Keratinocyte (primary cell): ENCODE measurements around the gene ACP2. TPM values are rescaled to one million over a fixed set of nuclear protein-coding genes. Genes with fewer than 3 reads are reported as not detected.

ENCODE experiments used
- DNase-seq: peaks from one replicate; pipeline ENCODE4 v3.0.0-alpha.2; 2011; ENCODE audit warnings: low read depth, missing footprints, low spot score
- FAIRE-seq: peaks from 2 replicates; lab custom pipeline; 2011; peaks lifted over from hg19 to GRCh38; lab: Jason Lieb, UNC
- H2AFZ ChIP-seq: 2 replicates; pipeline ENCODE4 v1.6.0; 2012; ENCODE audit warnings: low read length, control low read depth, inconsistent platforms; ENCODE audit not compliant: control insufficient read depth
- H3K27ac ChIP-seq: 2 replicates; pipeline ENCODE4 v1.5.1; 2011; ENCODE audit warnings: low read length; ENCODE audit not compliant: control insufficient read depth, insufficient read depth
- H3K27me3 ChIP-seq: 3 replicates; pipeline ENCODE4 v1.6.0; 2011; ENCODE audit warnings: low read length; ENCODE audit not compliant: control insufficient read depth, insufficient read depth; ENCODE audit errors: extremely low read depth
- H3K36me3 ChIP-seq, 2 experiments: 2 replicates in 1 of 2; 3 replicates in 1 of 2; pipeline ENCODE4 v1.5.1; 2011; ENCODE audit warnings: low read length in 2 of 2, mild to moderate bottlenecking in 1 of 2; ENCODE audit not compliant: control insufficient read depth in 2 of 2, insufficient read depth in 2 of 2; ENCODE audit errors: extremely low read depth in 1 of 2
- H3K4me1 ChIP-seq: 3 replicates; pipeline ENCODE4 v1.5.1; 2011; ENCODE audit warnings: low read length; ENCODE audit not compliant: control insufficient read depth, insufficient read depth; ENCODE audit errors: extremely low read depth
- H3K4me2 ChIP-seq: 3 replicates; pipeline ENCODE4 v1.6.0; 2011; ENCODE audit warnings: low read depth, low read length; ENCODE audit not compliant: control insufficient read depth, insufficient read depth; ENCODE audit errors: extremely low read depth
- H3K4me3 ChIP-seq, 3 experiments: fragments of 200-600 bp in 1 of 3; sonication (generic) in 1 of 3; 2 replicates in 2 of 3; 3 replicates in 1 of 3; pipeline ENCODE4 v1.5.1; 2011 to 2016; ENCODE audit warnings: low read length in 3 of 3, mild to moderate bottlenecking in 3 of 3, control low read depth in 2 of 3, inconsistent platforms in 1 of 3, low read depth in 1 of 3, mixed read lengths in 1 of 3, mixed run types in 1 of 3, moderate library complexity in 1 of 3; ENCODE audit not compliant: control insufficient read depth in 2 of 3, insufficient read depth in 2 of 3; ENCODE audit errors: extremely low read depth in 1 of 3
- H3K79me2 ChIP-seq: 2 replicates; pipeline ENCODE4 v1.6.0; 2012; ENCODE audit warnings: low read length; ENCODE audit not compliant: control insufficient read depth, insufficient read depth
- H3K9ac ChIP-seq: 3 replicates; pipeline ENCODE4 v1.6.0; 2011; ENCODE audit warnings: low read length; ENCODE audit not compliant: control insufficient read depth, insufficient read depth; ENCODE audit errors: extremely low read depth
- H3K9me1 ChIP-seq: 3 replicates; pipeline ENCODE4 v1.6.0; 2011; ENCODE audit warnings: low read length; ENCODE audit not compliant: control insufficient read depth, insufficient read depth; ENCODE audit errors: extremely low read depth
- H3K9me3 ChIP-seq: 2 replicates; pipeline ENCODE4 v1.5.1; 2012; ENCODE audit warnings: low read depth, low read length; ENCODE audit not compliant: control insufficient read depth
- H4K20me1 ChIP-seq: 3 replicates; pipeline ENCODE4 v1.6.0; 2011; ENCODE audit warnings: low read length; ENCODE audit not compliant: control insufficient read depth, insufficient read depth; ENCODE audit errors: extremely low read depth
- EZH2 ChIP-seq: IDR thresholded peaks from one replicate; pipeline ENCODE4 v1.6.1; 2012; ENCODE audit warnings: inconsistent platforms, mild to moderate bottlenecking, low read length, moderate library complexity
- dilution Hi-C: fragments of 300-500 bp; cut with MboI; formaldehyde crosslinking; loops from one replicate; pipeline ENCODE4 v1.7.0; 2020; ENCODE audit warnings: low sequenced_read_pairs; ENCODE audit not compliant: extremely low pct_ligation_motif_present
- polyA plus RNA-seq, 5 experiments: library from polyadenylated mRNA; depleted of rRNA in 3 of 5; stranded (reverse) in 3 of 5; stranded (forward) in 1 of 5; unstranded in 1 of 5; fragments of >200 nt; gene quantifications; 1 replicate in 1 of 5; 2 replicates in 3 of 5; 3 replicates in 1 of 5; pipeline versions ENCODE4 v1.2.1 to v1.2.3, GENCODE V29; 2011 to 2012; ENCODE audit warnings: missing spikeins in 2 of 5, low read depth in 1 of 5, low replicate concordance in 1 of 5
- TF ChIP-seq, protein P1 (sequence below), 3 experiments: IDR thresholded peaks in 1 of 3; conservative IDR thresholded peaks in 1 of 3; optimal IDR thresholded peaks in 1 of 3; 2 replicates in 2 of 3; 3 replicates in 1 of 3; pipeline versions ENCODE3 to v1.5.1; 2011; ENCODE audit warnings: low read length in 3 of 3, mild to moderate bottlenecking in 3 of 3, moderate library complexity in 2 of 3, control low read depth in 1 of 3, inconsistent platforms in 1 of 3; ENCODE audit not compliant: insufficient read depth in 2 of 3; ENCODE audit errors: extremely low read depth in 1 of 3

Gene ACP2
- polyA plus RNA-seq, 1 donor (not counting 4 experiments of a cell fraction or from before 2014, with no cell fraction given): 11.5 TPM

DNA sequence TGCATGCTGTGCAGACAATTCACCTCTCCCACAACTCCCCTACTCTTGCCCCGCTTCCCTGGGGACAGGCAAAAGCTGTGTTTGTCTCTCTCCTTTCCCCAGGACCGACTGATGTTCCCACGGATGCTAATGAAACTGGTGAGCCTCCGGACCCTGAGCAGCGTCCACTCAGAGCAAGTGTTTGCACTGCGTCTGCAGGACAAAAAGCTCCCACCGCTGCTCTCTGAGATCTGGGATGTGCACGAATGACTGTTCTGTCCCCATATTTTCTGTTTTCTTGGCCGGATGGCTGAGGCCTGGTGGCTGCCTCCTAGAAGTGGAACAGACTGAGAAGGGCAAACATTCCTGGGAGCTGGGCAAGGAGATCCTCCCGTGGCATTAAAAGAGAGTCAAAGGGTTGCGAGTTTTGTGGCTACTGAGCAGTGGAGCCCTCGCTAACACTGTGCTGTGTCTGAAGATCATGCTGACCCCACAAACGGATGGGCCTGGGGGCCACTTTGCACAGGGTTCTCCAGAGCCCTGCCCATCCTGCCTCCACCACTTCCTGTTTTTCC, 19.9 kb upstream of the ACP2 start:
- Histone ChIP-seq H4K20me1 (no peaks in the 10 kb centered on the region), H3K79me2 (peaks cover 24% of the 10 kb centered on the region), H3K4me1 (peaks cover 25% of the 10 kb centered on the region), H3K9me1 (peaks cover 2% of the 10 kb centered on the region), H3K27me3 (no peaks in the 10 kb centered on the region), H3K9me3 (no peaks in the 10 kb centered on the region), H3K4me2 (peak overlapping the region; percentile 85), H3K9ac (peak overlapping the region; percentile 62), H3K36me3 (no peaks in the 10 kb centered on the region), H3K27ac (peak overlapping the region; percentile 60), H2AFZ (peak overlapping the region; percentile 86), H3K4me3 (peak overlapping the region in 1 of 3 experiments; percentile 68)
- TF ChIP-seq EZH2: no peak
- TF ChIP-seq, protein P1, sequence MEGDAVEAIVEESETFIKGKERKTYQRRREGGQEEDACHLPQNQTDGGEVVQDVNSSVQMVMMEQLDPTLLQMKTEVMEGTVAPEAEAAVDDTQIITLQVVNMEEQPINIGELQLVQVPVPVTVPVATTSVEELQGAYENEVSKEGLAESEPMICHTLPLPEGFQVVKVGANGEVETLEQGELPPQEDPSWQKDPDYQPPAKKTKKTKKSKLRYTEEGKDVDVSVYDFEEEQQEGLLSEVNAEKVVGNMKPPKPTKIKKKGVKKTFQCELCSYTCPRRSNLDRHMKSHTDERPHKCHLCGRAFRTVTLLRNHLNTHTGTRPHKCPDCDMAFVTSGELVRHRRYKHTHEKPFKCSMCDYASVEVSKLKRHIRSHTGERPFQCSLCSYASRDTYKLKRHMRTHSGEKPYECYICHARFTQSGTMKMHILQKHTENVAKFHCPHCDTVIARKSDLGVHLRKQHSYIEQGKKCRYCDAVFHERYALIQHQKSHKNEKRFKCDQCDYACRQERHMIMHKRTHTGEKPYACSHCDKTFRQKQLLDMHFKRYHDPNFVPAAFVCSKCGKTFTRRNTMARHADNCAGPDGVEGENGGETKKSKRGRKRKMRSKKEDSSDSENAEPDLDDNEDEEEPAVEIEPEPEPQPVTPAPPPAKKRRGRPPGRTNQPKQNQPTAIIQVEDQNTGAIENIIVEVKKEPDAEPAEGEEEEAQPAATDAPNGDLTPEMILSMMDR (optimal IDR thresholded peaks at IDR 0.05 in 1 of 3, IDR thresholded peaks at IDR 0.05 in 1 of 3, conservative IDR thresholded peaks at IDR 0.05 in 1 of 3; ENCODE audit: extremely low read depth in 1 of 3, insufficient read depth in 2 of 3, low read length in 3 of 3): no peak
- FAIRE-seq: no peak
- no peak for DNase-seq
- dilution Hi-C loops: no loop called here

- TF ChIP-seq, protein P1 (optimal IDR thresholded peaks at IDR 0.05 in 1 of 3, IDR thresholded peaks at IDR 0.05 in 1 of 3, conservative IDR thresholded peaks at IDR 0.05 in 1 of 3; ENCODE audit: extremely low read depth in 1 of 3, insufficient read depth in 2 of 3, low read length in 3 of 3): no peak
- no peak for TF ChIP-seq EZH2
- Histone ChIP-seq H3K36me3 (no peaks in the 10 kb centered on the region), H3K79me2 (peaks cover 22% of the 10 kb centered on the region), H3K27ac (no peak overlapping the region), H3K9me1 (peaks cover under 1% of the 10 kb centered on the region), H3K4me2 (no peak overlapping the region), H3K4me3 (no peak overlapping the region), H3K9ac (no peak overlapping the region), H2AFZ (no peak overlapping the region), H3K4me1 (peaks cover 25% of the 10 kb centered on the region), H3K27me3 (no peaks in the 10 kb centered on the region), H3K9me3 (no peaks in the 10 kb centered on the region), H4K20me1 (no peaks in the 10 kb centered on the region)
- DNase-seq (no peak), FAIRE-seq (no peak)
- dilution Hi-C loops: no loop called here
Measured at GRCh38 chr11:47267876-47268275, 19.3 kb upstream of the ACP2 start.
